ENCODE data around the gene KRT71.

- TF ChIP-seq FOXM1 (IDR thresholded peaks at IDR 0.05; ENCODE audit: borderline replicate concordance): no peak
- TF ChIP-seq BHLHE40 (IDR thresholded peaks at IDR 0.05; ENCODE audit: borderline replicate concordance): no peak
- no peak for TF ChIP-seq FOXA1 (IDR thresholded peaks at IDR 0.05)
- TF ChIP-seq L3MBTL2 (conservative IDR thresholded peaks at IDR 0.05): no peak
- no peak for TF ChIP-seq HDGF (IDR thresholded peaks at IDR 0.05; ENCODE audit: borderline replicate concordance)
- TF ChIP-seq ELF4 (IDR thresholded peaks at IDR 0.05): no peak
- TF ChIP-seq SP1 (IDR thresholded peaks at IDR 0.05): no peak
- no peak for TF ChIP-seq SUZ12 (IDR thresholded peaks at IDR 0.05)
- TF ChIP-seq PKNOX1 (IDR thresholded peaks at IDR 0.05): no peak
- TF ChIP-seq TARDBP (IDR thresholded peaks at IDR 0.05): no peak
- no peak for TF ChIP-seq ARNT (IDR thresholded peaks at IDR 0.05)
Measured at GRCh38 chr12:52527121-52527800, 25.7 kb downstream of the KRT71 start.

Data from HEK293T (cell line).